LNCaP clone FGC (cell line): ENCODE data around the gene TRAPPC5.

Experiments
- DNase-seq: peaks from one replicate; pipeline ENCODE4 v3.0.0-alpha.2; 2011; ENCODE audit warnings: low read depth
- H3K4me3 ChIP-seq: 2 replicates; pipeline ENCODE4 v1.5.1; 2011; ENCODE audit warnings: mild to moderate bottlenecking, low read depth, low read length, control low read depth
- CTCF ChIP-seq: IDR thresholded peaks from 2 replicates; pipeline ENCODE4 v1.5.1; 2012; ENCODE audit warnings: mild to moderate bottlenecking; ENCODE audit not compliant: control insufficient read depth, insufficient read depth; ENCODE audit errors: extremely low read depth

Gene TRAPPC5

GRCh38 chr19:7691497-7691896 is 10.9 kb downstream of the TRAPPC5 start:
- no peak for TF ChIP-seq CTCF
- no peak overlapping the region for H3K4me3 ChIP-seq
- DNase-seq, result no peak

- DNase-seq, result no peak
- no peak for TF ChIP-seq CTCF
- H3K4me3 ChIP-seq, result no peak overlapping the region
These were observed 11.9 kb downstream of the TRAPPC5 start for GRCh38 chr19:7692417-7693088.

DNA sequence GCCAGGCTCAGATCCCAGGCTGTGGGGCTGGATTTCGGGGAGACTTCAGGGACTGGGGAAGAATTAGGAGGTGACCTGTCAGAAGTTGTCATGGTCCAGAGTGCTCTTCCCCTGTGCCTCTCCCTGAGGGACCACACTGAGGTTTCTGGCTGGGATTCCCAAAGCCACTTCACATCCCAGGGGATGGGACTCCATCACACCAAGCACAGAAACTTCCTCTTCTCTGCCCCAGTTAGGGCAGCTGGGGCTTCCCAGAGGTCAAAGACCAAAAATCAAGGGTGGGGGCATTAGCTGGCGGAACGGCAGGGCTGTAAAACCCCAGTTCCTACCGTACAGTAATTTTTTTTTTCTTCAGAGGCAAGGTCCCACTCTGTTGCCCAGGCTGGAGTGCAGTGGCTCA is 13.9 kb downstream of the TRAPPC5 start:
- no peak for DNase-seq
- H3K4me3 ChIP-seq, result no peak overlapping the region
- no peak for TF ChIP-seq CTCF

GRCh38 chr19:7697721-7698287 is 17.2 kb downstream of the TRAPPC5 start:
- no peak for TF ChIP-seq CTCF
- no peak for DNase-seq
- no peak overlapping the region for H3K4me3 ChIP-seq

GRCh38 chr19:7698583-7698982 is 17.9 kb downstream of the TRAPPC5 start:
- no peak for DNase-seq
- H3K4me3 ChIP-seq, result no peak overlapping the region
- no peak for TF ChIP-seq CTCF

DNA sequence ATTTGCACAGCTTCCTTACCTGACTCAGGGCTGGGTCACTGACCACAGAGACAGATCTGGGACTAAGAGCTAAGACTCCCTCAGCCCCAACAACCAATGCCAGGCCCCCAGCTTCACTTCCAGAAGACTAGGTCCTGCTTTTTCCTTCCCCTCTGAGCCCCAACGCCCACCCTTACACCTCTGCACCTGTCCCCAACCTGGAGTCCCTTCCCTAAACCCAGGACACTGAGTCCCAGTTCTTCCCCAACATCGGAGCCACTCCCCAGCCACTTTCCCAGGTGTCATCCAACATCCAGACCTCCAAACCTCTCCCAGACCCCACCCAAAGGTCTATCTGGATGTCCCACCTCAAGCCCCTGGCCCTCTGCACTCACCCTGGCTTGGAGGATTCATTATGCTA is 18.4 kb downstream of the TRAPPC5 start:
- DNase-seq, result no peak
- no peak overlapping the region for H3K4me3 ChIP-seq
- TF ChIP-seq CTCF, result no peak
